GM12878 (cell line): ENCODE data around the gene SPRR3. TPM values are rescaled to one million over a fixed set of nuclear protein-coding genes. Genes with fewer than 3 reads are reported as not detected.

Source experiments
- ATAC-seq: fragments of 200-7000 bp; cut with Tn5 transposase; 3 replicates; pipeline ENCODE4 v1.9.1; 2020; ENCODE audit warnings: mild to moderate bottlenecking, moderate library complexity
- BruUV-seq: library from RNA; stranded (reverse); fragments of 400-500 nt; replicated peaks from 2 replicates; lab custom pipeline; 2021; lab: Mats Ljungman, UMichigan
- CTCF ChIA-PET: fragments of 300-600 bp; sonication (Branson Sonifier 250); formaldehyde crosslinking; extraction: SDS; loops from one replicate; lab custom pipeline; 2021; ENCODE audit warnings: inconsistent platforms; lab: Yijun Ruan, JAX
- POLR2A ChIA-PET: fragments of 350-600 bp; formaldehyde crosslinking; extraction: SDS; loops from one replicate; lab custom pipeline; 2021; ENCODE audit warnings: inconsistent platforms; lab: Charles Lee
- RAD21 ChIA-PET: fragments of 300-600 bp; sonication (Branson Sonifier 250); formaldehyde crosslinking; loops from one replicate; lab custom pipeline; 2023; ENCODE audit warnings: antibody characterized with exemption; ENCODE audit not compliant: unreplicated experiment; lab: Charles Lee
- SMC1A ChIA-PET: fragments of 300-600 bp; sonication (Branson Sonifier 250); formaldehyde crosslinking; loops from one replicate; lab custom pipeline; 2023; ENCODE audit not compliant: unreplicated experiment, uncharacterized antibody; lab: Charles Lee
- DNase-seq: peaks from one replicate; pipeline ENCODE4 v3.0.0-alpha.2; 2011; ENCODE audit warnings: low read depth, low spot score
- FAIRE-seq: peaks from 3 replicates; lab custom pipeline; 2011; peaks lifted over from hg19 to GRCh38; lab: Jason Lieb, UNC
- H2AFZ ChIP-seq: 2 replicates; pipeline ENCODE4 v1.6.0; 2011; ENCODE audit warnings: low read depth, low read length, control low read depth; ENCODE audit not compliant: control insufficient read depth
- H3K27ac ChIP-seq: 2 replicates; pipeline ENCODE4 v1.5.1; 2011; ENCODE audit warnings: control low read depth; ENCODE audit not compliant: control insufficient read depth, insufficient read depth
- H3K27me3 ChIP-seq, 2 experiments: replicated peaks in 1 of 2; 2 replicates each; pipeline versions ENCODE4 v1.6.0 to v1.6.1; 2011; ENCODE audit warnings: low read length in 1 of 2; ENCODE audit not compliant: control insufficient read depth in 2 of 2, insufficient read depth in 2 of 2
- H3K36me3 ChIP-seq, 2 experiments: 2 replicates each; pipeline ENCODE4 v1.5.1; 2011; ENCODE audit warnings: low read length in 1 of 2; ENCODE audit not compliant: control insufficient read depth in 2 of 2, insufficient read depth in 2 of 2
- H3K4me1 ChIP-seq: 2 replicates; pipeline ENCODE4 v1.6.1; 2011; ENCODE audit warnings: mild to moderate bottlenecking, low read length, moderate library complexity, mixed read lengths; ENCODE audit not compliant: control insufficient read depth, insufficient read depth
- H3K4me2 ChIP-seq: 2 replicates; pipeline ENCODE4 v1.6.0; 2011; ENCODE audit warnings: control low read depth; ENCODE audit not compliant: control insufficient read depth, insufficient read depth
- H3K4me3 ChIP-seq: fragments of 200-600 bp; sonication (generic); 2 replicates; pipeline ENCODE4 v1.5.1; 2016
- H3K79me2 ChIP-seq: 2 replicates; pipeline ENCODE4 v1.6.0; 2011; ENCODE audit warnings: low read length; ENCODE audit not compliant: control insufficient read depth, insufficient read depth
- H3K9ac ChIP-seq: 2 replicates; pipeline ENCODE4 v1.8.0; 2011; ENCODE audit warnings: low read length, control low read depth, mixed read lengths; ENCODE audit not compliant: control insufficient read depth, insufficient read depth
- H3K9me3 ChIP-seq: replicated peaks from 3 replicates; pipeline ENCODE4 v1.5.1; 2011; ENCODE audit warnings: mild to moderate bottlenecking, low read length; ENCODE audit not compliant: control insufficient read depth, insufficient read depth
- H4K20me1 ChIP-seq: 2 replicates; pipeline ENCODE4 v1.6.0; 2011; ENCODE audit not compliant: control insufficient read depth, insufficient read depth
- BMI1 ChIP-seq: fragments of 450-650 bp; IDR thresholded peaks from 2 replicates; pipeline ENCODE4 v1.6.1; 2016; ENCODE audit warnings: mild to moderate bottlenecking, moderate library complexity, borderline replicate concordance
- CBX3 ChIP-seq: fragments of 200-600 bp; sonication (generic); IDR thresholded peaks from 2 replicates; pipeline ENCODE4 v1.6.1; 2016; ENCODE audit warnings: low read depth, borderline replicate concordance
- NFYA ChIP-seq: IDR thresholded peaks from 2 replicates; pipeline ENCODE4 v1.6.1; 2011; ENCODE audit warnings: low read depth, mild to moderate bottlenecking, low read length, improper control_type of control experiment, borderline replicate concordance
- PAX5 ChIP-seq: IDR thresholded peaks from 2 replicates; pipeline ENCODE4 v1.6.1; 2011; ENCODE audit warnings: low read depth, low read length, borderline replicate concordance
- PAX8 ChIP-seq: fragments of 450-650 bp; IDR thresholded peaks from 2 replicates; pipeline ENCODE4 v1.6.1; 2017; ENCODE audit warnings: mild to moderate bottlenecking, moderate library complexity
- RB1 ChIP-seq: fragments of 450-650 bp; formaldehyde crosslinking; IDR thresholded peaks from 2 replicates; pipeline ENCODE4 v1.6.1; 2017; ENCODE audit warnings: mild to moderate bottlenecking, borderline replicate concordance
- SREBF2 ChIP-seq: IDR thresholded peaks from 2 replicates; pipeline ENCODE4 v1.6.1; 2012; ENCODE audit warnings: mild to moderate bottlenecking, low read length
- SUPT20H ChIP-seq: IDR thresholded peaks from 2 replicates; pipeline ENCODE4 v1.6.1; 2011; ENCODE audit warnings: low read depth, mild to moderate bottlenecking, low read length, moderate library complexity, borderline replicate concordance; ENCODE audit not compliant: control insufficient read depth
- YY1 ChIP-seq: IDR thresholded peaks from 2 replicates; pipeline ENCODE4 v1.6.1; 2011; ENCODE audit warnings: low read depth, mild to moderate bottlenecking, low read length
- ZNF207 ChIP-seq: fragments of 450-650 bp; IDR thresholded peaks from 2 replicates; pipeline ENCODE4 v1.6.1; 2014; ENCODE audit warnings: antibody characterized with exemption, mild to moderate bottlenecking, borderline replicate concordance
- ZNF622 ChIP-seq: fragments of 450-650 bp; IDR thresholded peaks from 2 replicates; pipeline ENCODE4 v1.6.1; 2017; ENCODE audit warnings: mild to moderate bottlenecking, inconsistent platforms
- WGBS: methylation state at CpG from one replicate; pipeline ENCODE4 v1.1.6; 2016; ENCODE audit warnings: low lambda C conversion rate; ENCODE audit not compliant: insufficient replicate concordance, insufficient coverage; ENCODE audit errors: missing lambda C conversion rate; 5-methylcytosine and 5-hydroxymethylcytosine counted together
- in situ Hi-C: fragments of 300-500 bp; cut with MboI; formaldehyde crosslinking; loops from 9 replicates; pipeline ENCODE4 v1.14.3; 2018; ENCODE audit warnings: mixed read lengths
- intact Hi-C: fragments of 100-400 bp; cut with micrococcal nuclease; formaldehyde crosslinking; loops from one replicate; pipeline ENCODE4 v1.14.2; 2022; ENCODE audit not compliant: unreplicated experiment
- polyA plus RNA-seq, 11 experiments: library from polyadenylated mRNA; depleted of rRNA in 4 of 11; unstranded in 6 of 11; stranded (reverse) in 5 of 11; fragments of >200 nt; fragmentation: Nextera tagmentation in 4 of 11; fragmentation: Illumina TruSeq in 1 of 11; extraction: Ambion mirVana in 4 of 11; extraction: Trizol in 1 of 11; gene quantifications; 1 replicate in 1 of 11; 2 replicates in 10 of 11; pipeline versions ENCODE4 v1.2.1 to v1.2.3, GENCODE V29; 2011 to 2016; ENCODE audit warnings: inconsistent platforms in 2 of 11, missing spikeins in 2 of 11, low read depth in 1 of 11
- total RNA-seq, 4 experiments: library from RNA; depleted of rRNA in 3 of 4; stranded (reverse); fragments of >200 nt in 3 of 4; fragmentation: Illumina TruSeq in 1 of 4; extraction: Trizol in 1 of 4; gene quantifications; 2 replicates each; pipeline versions ENCODE4 v1.2.1 to v1.2.3, GENCODE V29; 2013 to 2021

Gene SPRR3
- total and polyA plus RNA-seq, 10 of the 15 experiments (the other 5 are each of a cell fraction or from before 2014, with no cell fraction given): not detected

DNA sequence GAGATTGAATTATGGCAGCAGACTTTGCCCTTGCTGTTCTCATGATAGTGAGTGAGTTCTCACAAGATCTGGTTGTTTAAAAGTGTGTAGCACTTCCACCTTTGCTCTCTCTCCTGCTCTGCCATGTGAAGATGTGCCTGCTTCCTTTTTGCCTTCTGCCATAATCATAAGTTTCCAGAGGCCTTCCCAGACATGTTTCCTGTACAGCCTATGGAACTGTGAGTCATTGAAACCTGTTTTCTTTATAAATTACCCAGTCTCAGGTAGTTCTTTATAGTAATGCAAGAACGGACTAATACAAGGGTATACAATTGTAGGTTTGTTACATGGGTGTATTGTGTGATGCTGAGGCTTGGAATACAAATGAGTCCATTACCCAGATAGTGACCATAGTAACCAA lies 33.7 kb downstream of the SPRR3 start (continued):
- TF ChIP-seq SREBF2 (no peak), PAX8 (no peak)
- TF ChIP-seq, all 136 proteins: peak for 0

DNA sequence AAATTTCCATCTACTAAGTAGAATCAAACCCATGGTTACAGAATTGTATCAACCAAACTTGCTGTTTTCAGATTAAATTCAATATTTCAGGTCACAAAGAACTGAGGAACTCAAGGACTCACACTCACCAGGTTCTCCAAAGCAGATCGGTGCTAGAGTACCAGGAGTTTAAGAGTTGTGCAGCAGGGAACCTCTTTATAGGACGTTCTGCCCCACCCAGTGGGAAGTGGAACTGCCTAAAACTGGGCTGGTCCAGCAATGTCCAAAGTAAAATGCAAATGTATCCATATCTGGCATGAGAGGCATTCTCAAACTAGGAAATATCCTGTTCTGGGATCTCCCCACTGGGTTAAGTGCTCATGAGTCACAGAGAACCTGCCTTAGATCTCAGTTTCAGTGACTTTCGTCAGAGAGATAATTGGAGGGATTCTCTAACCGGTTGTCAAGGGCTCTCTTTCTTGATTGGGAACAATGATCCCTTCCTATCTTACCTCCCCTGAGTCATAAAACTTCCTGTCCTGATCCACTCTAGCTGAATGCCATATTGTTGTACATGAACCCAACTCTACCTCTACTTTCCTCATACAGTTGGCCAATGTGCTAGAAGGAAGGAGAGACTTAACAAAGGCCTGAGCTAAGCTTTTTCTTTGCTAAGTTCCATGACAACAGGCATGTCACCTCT lies 39.5 kb downstream of the SPRR3 start, which contains the start of gene SPRR2D:
TSS of gene SPRR2D (minus strand) at position 171 of the 682 bp plus-strand sequence. CDS start 774 bp downstream, outside the sequence.
- ChIA-PET CTCF (interaction anchor here (1.1 kb wide), 1 partner anchor 10 kb away, joined by 3 read pairs; no protein-coding TSS in a partner anchor), POLR2A (no interaction called here), RAD21 (no interaction called here), SMC1A (no interaction called here)
- no peak for ATAC-seq
- no peak for DNase-seq
- Histone ChIP-seq H3K79me2 (no peaks in the 10 kb centered on the region), H3K4me2 (no peak within 1 kb of the TSS), H3K9ac (no peak within 1 kb of the TSS), H3K4me3 (no peak within 1 kb of the TSS), H3K9me3 (no peaks in the 10 kb centered on the region), H3K27me3 (no peaks in the 10 kb centered on the region; a peak in 2 of 4 replicates), H4K20me1 (no peaks in the 10 kb centered on the region), H3K36me3 (no peaks in the 10 kb centered on the region), H3K4me1 (no peaks in the 10 kb centered on the region), H3K27ac (no peak within 1 kb of the TSS), H2AFZ (no peak within 1 kb of the TSS)
- 25% methylated on average over 4 of the region's 4 CpGs for WGBS
- intact Hi-C loops (no loop called here), in situ Hi-C loops (no loop called here)
- TF ChIP-seq BMI1 (no peak), RB1 (no peak), YY1 (no peak), CBX3 (no peak), NFYA (no peak), SUPT20H (no peak), ZNF207 (no peak), PAX8 (no peak), PAX5 (no peak), ZNF622 (no peak)
- FAIRE-seq: no peak
- BruUV-seq: no TSS peak
